ENCODE data around the gene MLYCD.

MLYCD gene

GRCh38 chr16:83951544-83951943 lies 52.6 kb downstream of the MLYCD start:
- DNase-seq = no peak
- intact Hi-C loops (cut with DNase I) = no loop called here

GRCh38 chr16:83952587-83952939 lies 53.6 kb downstream of the MLYCD start:
- DNase-seq = no peak
- intact Hi-C loops (cut with DNase I) = no loop called here

GRCh38 chr16:83952940-83953795 lies 54.3 kb downstream of the MLYCD start, which contains the start of gene OSGIN1:
TSS of gene OSGIN1 (plus strand) at chr16:83953240. CDS start at chr16:83957672, 4,432 bp downstream.
- peak; percentile 67 to 97 (median 80) for DNase-seq
- intact Hi-C loops (cut with DNase I) = no loop called here

GRCh38 chr16:83953796-83954576 lies 55.1 kb downstream of the MLYCD start:
- intact Hi-C loops (cut with DNase I) = no loop called here
- no peak for DNase-seq

GRCh38 chr16:83954577-83955016 lies 55.7 kb downstream of the MLYCD start:
- intact Hi-C loops (cut with DNase I) = no loop called here

GRCh38 chr16:83955218-83956130 lies 56.6 kb downstream of the MLYCD start:
- no peak for DNase-seq
- intact Hi-C loops (cut with DNase I) = loop anchor here (1.0 kb wide), 1 partner anchor 111 kb away; no protein-coding TSS in a partner anchor

More at GRCh38 chr16:83954577-83955016, 55.7 kb downstream of the MLYCD start:
- no peak for DNase-seq

GRCh38 chr16:83956336-83957289 lies 57.7 kb downstream of the MLYCD start:
- DNase-seq = peak; percentile 71 to 98 (median 86)
- intact Hi-C loops (cut with DNase I) = loop anchor here (1.0 kb wide), 1 partner anchor 110 kb away; no protein-coding TSS in a partner anchor

GRCh38 chr16:83957296-83957855 lies 58.5 kb downstream of the MLYCD start:
- no peak for DNase-seq
- intact Hi-C loops (cut with DNase I) = no loop called here

GRCh38 chr16:83958137-83958845 lies 59.4 kb downstream of the MLYCD start:
- DNase-seq = peak in 1 of 10 donors; percentile 75
- intact Hi-C loops (cut with DNase I) = no loop called here

- peak in 1 of 10 donors; percentile 73 for DNase-seq
- intact Hi-C loops (cut with DNase I) = no loop called here
Measured at GRCh38 chr16:83958846-83959565, 60.1 kb downstream of the MLYCD start.

- intact Hi-C loops (cut with DNase I) = no loop called here
- DNase-seq = peak in 1 of 10 donors; percentile 26
Measured at GRCh38 chr16:83959656-83960434, 60.9 kb downstream of the MLYCD start.

GRCh38 chr16:83960521-83961249 lies 61.8 kb downstream of the MLYCD start:
- peak in 1 of 10 donors; percentile 75 for DNase-seq
- intact Hi-C loops (cut with DNase I) = no loop called here

- intact Hi-C loops (cut with DNase I) = no loop called here
- DNase-seq = peak in 1 of 10 donors; percentile 55
Measured at GRCh38 chr16:83961591-83961990, 62.7 kb downstream of the MLYCD start.

GRCh38 chr16:83963277-83964119 lies 64.6 kb downstream of the MLYCD start:
- intact Hi-C loops (cut with DNase I) = no loop called here
- DNase-seq = peak in 3 of 10 donors; percentile 26 to 70 (median 56)

All from posterior cingulate gyrus (tissue), 11 donors.